IgD-negative memory B cell (primary cell): ENCODE measurements around the gene ANKRD44. TPM values are rescaled to one million over a fixed set of nuclear protein-coding genes. Genes with fewer than 3 reads are reported as not detected.
A peak's percentile ranks its signal among the peaks of the same experiment; 100 is the strongest.

Experiments used
- H3K27ac Mint-ChIP-seq, 3 donors: one replicate each; pipeline ENCODE4 v1.8.0; 2020 to 2022; ENCODE audit warnings: mild to moderate bottlenecking in 3 of 3, mixed read lengths in 3 of 3, moderate library complexity in 1 of 3
- H3K27me3 Mint-ChIP-seq: one replicate; pipeline ENCODE4 v1.8.0; 2021; ENCODE audit warnings: mixed read lengths
- H3K36me3 Mint-ChIP-seq: one replicate; pipeline ENCODE4 v1.8.0; 2020; ENCODE audit warnings: mild to moderate bottlenecking, mixed read lengths
- H3K4me1 Mint-ChIP-seq, 3 donors: one replicate each; pipeline ENCODE4 v1.8.0; 2020 to 2022; ENCODE audit warnings: mixed read lengths in 3 of 3, mild to moderate bottlenecking in 1 of 3
- H3K4me3 Mint-ChIP-seq, 4 donors: one replicate each; pipeline ENCODE4 v1.8.0; 2020 to 2022; ENCODE audit warnings: mild to moderate bottlenecking in 4 of 4, mixed read lengths in 4 of 4, moderate library complexity in 3 of 4
- H3K9me3 Mint-ChIP-seq, 3 donors: one replicate each; pipeline ENCODE4 v1.8.0; 2020 to 2021; ENCODE audit warnings: mixed read lengths in 3 of 3, mild to moderate bottlenecking in 1 of 3
- polyA plus RNA-seq: library from polyadenylated mRNA; unstranded; fragments of 300-500 nt; fragmentation: Illumina TruSeq; gene quantifications from one replicate; pipeline ENCODE4 v1.2.3, GENCODE V29; 2021

ANKRD44 gene
- polyA plus RNA-seq, 1 donor from 2014 or later, result 91.6 TPM

DNA sequence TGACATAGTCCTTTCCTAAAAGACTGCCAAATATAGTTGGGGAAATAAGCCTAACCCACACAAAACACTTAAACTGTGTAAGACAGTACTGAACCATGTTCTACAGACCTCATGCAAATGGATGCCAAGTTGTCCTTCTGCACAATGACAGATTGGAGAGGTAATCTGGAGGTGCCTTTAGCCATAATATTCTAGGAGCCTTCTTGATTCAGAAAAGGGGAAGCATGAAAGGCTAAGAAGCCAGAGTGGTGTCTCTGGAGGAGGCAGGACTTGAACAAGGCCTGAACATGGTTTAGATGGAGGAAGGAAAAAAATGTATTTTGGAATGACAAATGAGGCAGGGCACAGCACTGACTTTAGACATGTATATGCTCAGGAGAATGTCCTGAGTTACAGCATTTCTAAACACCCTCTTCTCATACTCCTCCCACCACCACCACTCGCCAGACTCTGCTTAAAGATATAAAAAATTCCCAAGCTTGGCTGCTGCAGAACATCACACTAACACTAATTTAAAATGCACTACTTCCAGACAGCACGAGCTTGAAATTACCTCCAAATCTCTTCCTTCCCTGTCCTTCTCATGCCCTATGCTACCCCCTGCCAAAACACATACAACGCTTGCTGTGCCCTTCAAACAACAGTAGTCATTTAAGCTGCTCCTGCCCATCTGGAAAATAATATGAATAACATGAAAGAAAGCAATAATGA lies 110.4 kb downstream of the ANKRD44 start:
- H3K27me3 Mint-ChIP-seq, result peaks cover 2% of the 10 kb centered on the region
- peaks cover 11% of the 10 kb centered on the region for H3K36me3 Mint-ChIP-seq

GRCh38 chr2:197198890-197199289 lies 111.7 kb downstream of the ANKRD44 start:
- peak overlapping the region; percentile 81 to 93 (median 88) for H3K4me3 Mint-ChIP-seq
- H3K4me1 Mint-ChIP-seq, result peaks cover 54 to 75% (median 74%) of the 10 kb centered on the region in 3 donors
- peaks cover 9% of the 10 kb centered on the region for H3K36me3 Mint-ChIP-seq
- H3K27me3 Mint-ChIP-seq, result peaks cover 2% of the 10 kb centered on the region
- peak overlapping the region; percentile 87 to 97 (median 90) for H3K27ac Mint-ChIP-seq
- H3K9me3 Mint-ChIP-seq, result no peaks in the 10 kb centered on the region

More for the DNA sequence above, 110.4 kb downstream of the ANKRD44 start:
- H3K4me3 Mint-ChIP-seq, result peak overlapping the region; percentile 49 to 93 (median 83)
- no peaks in the 10 kb centered on the region for H3K9me3 Mint-ChIP-seq
- peak overlapping the region; percentile 40 to 94 (median 90) for H3K27ac Mint-ChIP-seq
- peaks cover 50 to 81% (median 74%) of the 10 kb centered on the region in 3 donors for H3K4me1 Mint-ChIP-seq

DNA sequence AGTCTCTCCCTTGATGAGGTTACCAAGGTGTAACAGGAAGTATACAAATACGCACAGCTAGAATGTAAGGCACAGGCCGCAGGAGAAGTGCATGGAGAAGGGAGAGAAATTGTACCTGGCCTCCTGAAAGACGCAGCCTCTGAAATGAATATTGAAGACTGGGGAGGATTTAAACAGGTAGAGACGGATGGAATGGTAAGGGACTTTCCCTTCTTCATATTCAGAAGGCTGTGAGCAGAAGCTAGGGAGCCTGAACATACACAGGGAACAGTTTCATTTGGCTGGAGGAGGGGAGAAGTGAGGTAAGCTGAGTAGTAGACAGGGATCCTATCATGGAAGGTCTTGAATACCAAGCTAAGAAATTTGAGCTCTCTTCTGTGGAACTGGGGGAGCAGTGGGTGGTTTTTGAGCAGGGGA lies 112.7 kb downstream of the ANKRD44 start:
- Mint-ChIP-seq H3K4me3 (peak overlapping the region; percentile 81 to 90 (median 88)), H3K9me3 (no peaks in the 10 kb centered on the region), H3K4me1 (peaks cover 54 to 70% (median 69%) of the 10 kb centered on the region in 3 donors), H3K27me3 (peaks cover 2% of the 10 kb centered on the region), H3K27ac (peak overlapping the region; percentile 87 to 96 (median 90)), H3K36me3 (peaks cover 2% of the 10 kb centered on the region)

GRCh38 chr2:197196541-197197180 lies 113.9 kb downstream of the ANKRD44 start:
- peak overlapping the region in 3 of 4 donors; percentile 81 to 89 (median 82) for H3K4me3 Mint-ChIP-seq
- peak overlapping the region; percentile 77 to 90 (median 85) for H3K27ac Mint-ChIP-seq
- H3K4me1 Mint-ChIP-seq, result peaks cover 59 to 72% (median 71%) of the 10 kb centered on the region in 3 donors
- no peaks in the 10 kb centered on the region for H3K36me3 Mint-ChIP-seq
- H3K9me3 Mint-ChIP-seq, result no peaks in the 10 kb centered on the region
- peaks cover 2% of the 10 kb centered on the region for H3K27me3 Mint-ChIP-seq

DNA sequence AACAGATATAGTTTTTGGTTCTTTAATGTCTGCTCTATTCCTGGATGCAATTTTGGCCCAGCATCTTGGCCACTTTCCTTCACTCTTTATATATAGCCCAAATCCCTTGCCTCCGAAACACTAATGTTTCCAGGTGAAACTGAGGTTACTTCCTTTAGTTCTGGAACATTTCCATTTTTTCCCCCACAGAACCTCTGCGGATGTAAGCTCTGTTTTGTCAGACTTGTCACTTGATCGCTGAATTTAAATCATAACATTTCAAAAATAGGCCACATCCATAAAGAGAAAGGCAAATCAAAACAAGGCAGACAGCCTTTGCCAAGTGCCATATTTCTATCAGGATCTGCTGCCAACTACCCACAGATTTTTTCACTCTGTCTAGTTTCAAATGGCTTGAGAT lies 115.1 kb downstream of the ANKRD44 start:
- Mint-ChIP-seq H3K27ac (peak overlapping the region; percentile 77 to 90 (median 85)), H3K36me3 (no peaks in the 10 kb centered on the region), H3K9me3 (no peaks in the 10 kb centered on the region), H3K4me3 (peak overlapping the region in 3 of 4 donors; percentile 24 to 82 (median 81)), H3K27me3 (peaks cover 2% of the 10 kb centered on the region), H3K4me1 (peaks cover 61 to 70% (median 69%) of the 10 kb centered on the region in 3 donors)

DNA sequence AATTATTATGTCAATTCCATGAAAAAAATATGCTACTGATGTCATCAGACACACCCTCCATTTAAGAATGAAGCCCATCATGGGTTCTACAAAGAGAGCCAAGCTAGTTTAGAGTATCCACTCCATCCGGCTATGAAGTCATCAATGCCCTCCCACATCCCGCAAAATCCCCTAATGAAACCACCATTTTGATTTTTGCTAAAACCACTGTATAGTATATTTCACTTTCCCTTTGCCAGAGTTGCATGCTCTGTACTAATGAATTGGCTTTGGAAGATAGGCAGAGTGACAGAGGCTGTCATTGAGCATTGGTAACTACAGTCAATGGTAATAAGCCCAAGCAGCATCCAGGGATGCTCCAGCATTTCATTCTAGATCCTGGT lies 118.6 kb downstream of the ANKRD44 start:
- H3K27ac Mint-ChIP-seq, result peak overlapping the region; percentile 52 to 88 (median 67)
- no peaks in the 10 kb centered on the region for H3K9me3 Mint-ChIP-seq
- H3K4me3 Mint-ChIP-seq, result peak overlapping the region; percentile 9 to 56 (median 24)
- H3K27me3 Mint-ChIP-seq, result no peaks in the 10 kb centered on the region
- peaks cover 57 to 68% (median 64%) of the 10 kb centered on the region in 3 donors for H3K4me1 Mint-ChIP-seq
- H3K36me3 Mint-ChIP-seq, result no peaks in the 10 kb centered on the region

DNA sequence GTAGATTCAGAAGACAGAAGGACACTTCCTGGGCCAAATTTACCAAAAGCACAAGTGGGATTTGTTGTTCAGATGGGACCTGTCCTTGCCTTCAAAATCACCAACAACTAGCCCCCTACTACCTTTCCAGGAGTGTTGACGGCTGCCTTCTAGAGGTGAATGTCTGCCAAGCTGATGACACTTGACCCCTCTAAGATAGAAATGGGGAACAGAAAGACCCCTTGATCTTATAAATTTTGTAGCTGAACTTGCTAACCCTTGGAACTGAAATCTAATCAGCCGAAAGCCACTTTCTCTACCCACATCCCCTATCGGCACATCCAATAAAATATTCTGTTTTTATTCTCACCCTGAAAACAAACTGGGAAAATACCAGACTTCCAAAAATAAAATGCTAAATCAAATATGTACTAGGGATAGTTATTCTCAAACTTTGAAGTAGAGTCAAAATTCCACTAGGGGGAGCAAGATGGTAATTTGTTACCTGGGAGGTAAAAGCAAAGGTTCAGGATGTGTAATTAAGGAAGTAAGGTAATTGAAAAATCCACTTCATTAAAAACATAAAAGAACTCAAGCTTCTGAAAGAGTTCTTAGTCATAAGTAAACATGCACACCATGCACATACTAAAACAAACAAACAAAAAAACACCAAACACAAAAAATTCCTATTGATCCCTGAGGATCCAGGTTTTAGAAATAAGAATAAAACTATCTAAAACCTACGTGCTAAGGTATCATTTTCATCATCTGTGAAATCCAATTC lies 119.2 kb downstream of the ANKRD44 start:
- no peaks in the 10 kb centered on the region for H3K36me3 Mint-ChIP-seq

GRCh38 chr2:197190100-197190432 lies 120.5 kb downstream of the ANKRD44 start:
- Mint-ChIP-seq H3K4me1 (peaks cover 52 to 58% (median 54%) of the 10 kb centered on the region in 3 donors), H3K4me3 (no peak overlapping the region), H3K27me3 (no peaks in the 10 kb centered on the region), H3K36me3 (no peaks in the 10 kb centered on the region), H3K27ac (peak overlapping the region in 1 of 3 donors; percentile 88), H3K9me3 (no peaks in the 10 kb centered on the region)

More for the DNA sequence above, 119.2 kb downstream of the ANKRD44 start:
- peak overlapping the region in 3 of 4 donors; percentile 14 to 56 (median 30) for H3K4me3 Mint-ChIP-seq
- H3K27ac Mint-ChIP-seq, result peak overlapping the region; percentile 52 to 88 (median 67)
- peaks cover 54 to 65% (median 60%) of the 10 kb centered on the region in 3 donors for H3K4me1 Mint-ChIP-seq
- no peaks in the 10 kb centered on the region for H3K9me3 Mint-ChIP-seq
- no peaks in the 10 kb centered on the region for H3K27me3 Mint-ChIP-seq

DNA sequence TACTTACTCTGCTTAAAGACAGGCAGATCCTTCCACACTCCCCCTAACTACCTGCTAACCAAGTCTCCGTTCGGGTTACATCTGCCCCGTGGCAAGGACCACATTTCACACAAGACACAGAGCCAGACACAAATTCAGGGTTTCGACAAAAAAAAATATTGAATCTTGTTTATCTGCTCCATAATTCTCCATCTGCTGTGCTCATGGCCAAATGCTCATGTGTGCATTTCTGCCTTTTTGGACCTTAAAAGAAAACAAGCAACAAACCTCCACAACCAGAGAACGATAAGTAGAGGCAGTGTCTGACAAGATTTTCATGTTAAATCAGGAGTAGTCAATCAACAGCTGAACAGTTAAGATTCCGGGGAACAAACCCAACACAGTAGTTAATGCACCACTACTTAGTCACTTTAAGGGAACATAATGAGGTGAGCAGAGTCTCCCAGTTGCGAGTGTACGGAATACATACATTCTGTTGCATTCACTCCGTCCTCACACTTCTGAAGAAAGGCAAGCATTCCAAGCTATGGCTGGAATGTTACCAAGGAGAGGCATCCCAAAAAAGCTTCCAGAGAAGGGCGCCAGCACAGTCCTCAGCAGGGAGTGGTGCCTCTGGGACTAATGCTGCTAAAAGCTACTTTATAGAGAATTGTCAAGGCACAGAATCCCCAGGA lies 121.0 kb downstream of the ANKRD44 start:
- Mint-ChIP-seq H3K9me3 (no peaks in the 10 kb centered on the region), H3K36me3 (no peaks in the 10 kb centered on the region), H3K27me3 (no peaks in the 10 kb centered on the region), H3K4me1 (peaks cover 49 to 60% (median 50%) of the 10 kb centered on the region in 3 donors), H3K27ac (peak overlapping the region; percentile 15 to 88 (median 65)), H3K4me3 (peak overlapping the region in 1 of 4 donors; percentile 76)

- H3K4me1 Mint-ChIP-seq, result peaks cover 41 to 68% (median 63%) of the 10 kb centered on the region in 3 donors
- no peak overlapping the region for H3K4me3 Mint-ChIP-seq
- H3K9me3 Mint-ChIP-seq, result no peaks in the 10 kb centered on the region
- H3K27ac Mint-ChIP-seq, result peak overlapping the region in 2 of 3 donors; percentile 2 to 13
- no peaks in the 10 kb centered on the region for H3K36me3 Mint-ChIP-seq
- no peaks in the 10 kb centered on the region for H3K27me3 Mint-ChIP-seq
Observed at GRCh38 chr2:197185676-197186075, 124.9 kb downstream of the ANKRD44 start.

DNA sequence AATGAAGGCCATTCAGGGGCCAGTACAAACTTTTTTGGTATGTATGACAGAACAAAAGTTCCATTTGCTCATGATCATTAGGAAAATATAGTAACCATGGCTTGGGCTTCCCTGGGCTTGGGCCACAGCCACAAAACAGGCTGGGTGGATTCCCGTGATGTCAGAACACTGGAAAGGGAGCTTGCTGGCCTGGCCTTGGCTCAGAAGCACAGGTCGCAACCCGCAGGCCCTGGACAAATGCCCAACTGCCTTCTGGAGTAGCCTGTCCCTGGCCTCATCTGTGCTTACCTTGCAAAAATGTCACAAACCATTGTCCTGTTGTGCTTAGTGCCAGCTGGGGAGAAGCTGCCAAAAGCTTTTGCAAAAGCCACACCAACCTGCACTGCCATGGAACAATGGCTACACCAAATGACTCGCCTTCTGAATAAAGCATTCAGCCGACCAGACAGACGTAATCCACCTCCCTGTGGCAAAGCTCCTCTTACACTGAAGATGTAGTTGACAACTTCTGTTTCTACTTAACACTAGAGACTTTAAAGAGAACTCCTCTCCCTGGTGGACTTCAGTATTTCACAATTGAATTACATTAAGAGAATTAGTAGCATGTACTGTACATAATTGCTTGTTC lies 125.5 kb downstream of the ANKRD44 start:
- peaks cover 43 to 69% (median 64%) of the 10 kb centered on the region in 3 donors for H3K4me1 Mint-ChIP-seq
- no peaks in the 10 kb centered on the region for H3K9me3 Mint-ChIP-seq
- H3K4me3 Mint-ChIP-seq, result peak overlapping the region in 1 of 4 donors; percentile 39
- peak overlapping the region in 2 of 3 donors; percentile 13 to 78 for H3K27ac Mint-ChIP-seq
- no peaks in the 10 kb centered on the region for H3K27me3 Mint-ChIP-seq
- no peaks in the 10 kb centered on the region for H3K36me3 Mint-ChIP-seq

GRCh38 chr2:197183355-197183754 lies 127.2 kb downstream of the ANKRD44 start:
- H3K4me1 Mint-ChIP-seq, result peaks cover 41 to 68% (median 61%) of the 10 kb centered on the region in 3 donors
- peak overlapping the region; percentile 14 to 68 (median 65) for H3K27ac Mint-ChIP-seq
- H3K36me3 Mint-ChIP-seq, result peaks cover 3% of the 10 kb centered on the region
- H3K27me3 Mint-ChIP-seq, result no peaks in the 10 kb centered on the region
- no peaks in the 10 kb centered on the region for H3K9me3 Mint-ChIP-seq
- no peak overlapping the region for H3K4me3 Mint-ChIP-seq

GRCh38 chr2:197182668-197183067 lies 127.9 kb downstream of the ANKRD44 start:
- Mint-ChIP-seq H3K36me3 (peaks cover 3% of the 10 kb centered on the region), H3K27ac (peak overlapping the region in 1 of 3 donors; percentile 68), H3K27me3 (no peaks in the 10 kb centered on the region), H3K9me3 (no peaks in the 10 kb centered on the region), H3K4me1 (peaks cover 37 to 62% (median 57%) of the 10 kb centered on the region in 3 donors), H3K4me3 (no peak overlapping the region)

GRCh38 chr2:197181491-197181890 lies 129.1 kb downstream of the ANKRD44 start:
- Mint-ChIP-seq H3K4me3 (no peak overlapping the region), H3K27me3 (no peaks in the 10 kb centered on the region), H3K27ac (peak overlapping the region in 1 of 3 donors; percentile 65), H3K4me1 (peaks cover 33 to 54% (median 52%) of the 10 kb centered on the region in 3 donors), H3K36me3 (peaks cover 3% of the 10 kb centered on the region), H3K9me3 (no peaks in the 10 kb centered on the region)
